Pancreas (tissue), 10 donors: ENCODE data around the gene COX19. TPM values are rescaled to one million over a fixed set of nuclear protein-coding genes. Genes with fewer than 3 reads are reported as not detected.

Experiments
- ATAC-seq, 4 donors: fragments of 200-7000 bp; cut with Tn5 transposase; one replicate each; pipeline versions ENCODE4 v1.8.0 to v1.9.1; 2020; ENCODE audit warnings: mild to moderate bottlenecking in 4 of 4, moderate library complexity in 4 of 4
- DNase-seq, 6 donors: peaks; one replicate each; pipeline ENCODE4 v3.0.0-alpha.2; 2020
- FAIRE-seq: peaks from 2 replicates; lab custom pipeline; 2012; peaks lifted over from hg19 to GRCh38; lab: Jason Lieb, UNC
- H3K27ac ChIP-seq, 4 donors: fragments of 200-600 bp; sonication (generic); 1 replicate in 3 of 4; 2 replicates in 1 of 4; pipeline versions ENCODE4 v1.5.0 to v1.8.0; 2020
- H3K27me3 ChIP-seq, 4 donors: fragments of 200-600 bp; one replicate each; pipeline ENCODE4 v1.8.0; 2021
- H3K36me3 ChIP-seq, 3 donors: fragments of 200-600 bp; sonication (generic) in 1 of 3; one replicate each; pipeline versions ENCODE4 v1.5.0 to v1.8.0; 2020 to 2021
- H3K4me1 ChIP-seq, 3 donors: fragments of 200-600 bp; one replicate each; pipeline ENCODE4 v1.8.0; 2021
- H3K4me3 ChIP-seq, 4 donors: fragments of 200-600 bp; sonication (generic) in 2 of 4; one replicate each; pipeline versions ENCODE4 v1.5.0 to v1.8.0; 2020 to 2021
- H3K9me3 ChIP-seq, 4 donors: fragments of 200-600 bp; one replicate each; pipeline ENCODE4 v1.8.0; 2021
- WGBS, 2 donors: extraction: QIAGEN DNeasy Blood & Tissue Kit; methylation state at CpG; one replicate each; pipeline ENCODE4 v1.1.7; 2013; 5-methylcytosine and 5-hydroxymethylcytosine counted together
- intact Hi-C, 3 donors: fragments of 100-400 bp; cut with DNase I; formaldehyde crosslinking; loops; one replicate each; pipeline versions ENCODE4 v1.11.1 to v1.14.2; 2022
- polyA plus RNA-seq, 2 donors: library from polyadenylated mRNA; stranded (reverse); fragments of 200-250 nt; gene quantifications; one replicate each; pipeline ENCODE4 v1.2.3, GENCODE V29; 2013
- total RNA-seq, 6 donors: library from RNA; stranded (reverse); fragmentation: NEBNext Ultra II Directional in 4 of 6; extraction: Animal tissue kit (Norgen Biotek cat#: 25700) in 4 of 6; gene quantifications; one replicate each; pipeline versions ENCODE4 v1.2.1 to v1.2.4, GENCODE V29; 2021 to 2023
- TF ChIP-seq, protein P1 (sequence below), 4 donors: fragments of 200-600 bp; sonication (generic) in 3 of 4; IDR thresholded peaks; one replicate each; pipeline versions ENCODE4 v1.5.0 to v1.8.0; 2021; ENCODE audit warnings: antibody characterized with exemption in 4 of 4
- donor health status: healthy with polysubstance abuse.
- donor health status: DM: no; HTN: no; CAD: no; lungs with moderate emphysema.
- donor health status: DM: no; HTN: no; CAD: no.
- donor health status: control.
- donor health status: control.
- donor health status: Bipolar disorder and iron deficiency.
- donor health status: DM: yes; HTN: yes; CAD: no.
- donor health status: DM: no; HTN: no; CAD: no.
- donor health status: DM: no; HTN: no; CAD: no.
- donor health status: DM: yes; HTN: yes; CAD: no.

COX19 gene
- total and polyA plus RNA-seq, 8 donors: 4.2 to 9.1 (median 6.4) TPM

DNA sequence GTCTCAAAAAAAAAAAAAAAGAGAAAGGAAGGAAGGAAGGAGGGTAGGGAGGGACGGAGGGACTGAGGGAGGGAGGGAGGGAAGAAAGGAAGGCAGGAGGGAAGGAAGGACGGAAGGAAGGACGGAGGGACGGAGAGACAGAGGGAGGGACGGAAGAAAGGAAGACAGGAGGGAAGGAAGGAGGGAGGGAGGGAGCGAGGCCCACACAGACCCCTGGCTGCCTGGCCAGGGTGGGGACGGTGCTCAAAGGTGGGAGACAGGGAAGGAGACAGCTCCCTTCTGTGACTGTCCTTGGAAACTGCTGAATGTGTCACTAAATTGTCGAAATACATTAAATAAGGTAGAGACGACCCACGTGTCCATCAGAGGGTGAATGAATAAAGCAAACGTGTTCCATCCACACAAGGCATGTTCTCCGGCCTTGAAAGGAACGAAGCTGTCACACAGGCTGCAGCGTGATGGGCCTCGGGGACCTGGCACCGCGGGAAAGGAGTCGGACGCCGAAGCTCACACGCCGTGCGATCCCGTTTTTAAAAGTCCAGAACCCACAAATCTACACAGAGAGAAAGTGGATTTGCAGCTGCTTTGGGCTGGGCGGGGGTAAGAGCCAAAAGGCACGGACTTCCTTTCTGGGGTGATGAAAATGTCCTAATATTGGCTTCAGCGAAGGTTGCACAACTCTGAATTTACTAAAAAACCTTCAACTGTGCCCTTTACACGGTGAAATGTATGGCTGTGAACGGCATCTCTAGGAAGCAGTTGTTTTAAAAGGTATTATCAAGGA lies 44.2 kb downstream of the COX19 start:
- no peak for ATAC-seq
- no peak overlapping the region for H3K27ac ChIP-seq
- no peaks in the 10 kb centered on the region for H3K9me3 ChIP-seq
- WGBS, 2 donors: 79 to 80% methylated on average over 29 of the region's 29 CpGs
- TF ChIP-seq, protein P1, sequence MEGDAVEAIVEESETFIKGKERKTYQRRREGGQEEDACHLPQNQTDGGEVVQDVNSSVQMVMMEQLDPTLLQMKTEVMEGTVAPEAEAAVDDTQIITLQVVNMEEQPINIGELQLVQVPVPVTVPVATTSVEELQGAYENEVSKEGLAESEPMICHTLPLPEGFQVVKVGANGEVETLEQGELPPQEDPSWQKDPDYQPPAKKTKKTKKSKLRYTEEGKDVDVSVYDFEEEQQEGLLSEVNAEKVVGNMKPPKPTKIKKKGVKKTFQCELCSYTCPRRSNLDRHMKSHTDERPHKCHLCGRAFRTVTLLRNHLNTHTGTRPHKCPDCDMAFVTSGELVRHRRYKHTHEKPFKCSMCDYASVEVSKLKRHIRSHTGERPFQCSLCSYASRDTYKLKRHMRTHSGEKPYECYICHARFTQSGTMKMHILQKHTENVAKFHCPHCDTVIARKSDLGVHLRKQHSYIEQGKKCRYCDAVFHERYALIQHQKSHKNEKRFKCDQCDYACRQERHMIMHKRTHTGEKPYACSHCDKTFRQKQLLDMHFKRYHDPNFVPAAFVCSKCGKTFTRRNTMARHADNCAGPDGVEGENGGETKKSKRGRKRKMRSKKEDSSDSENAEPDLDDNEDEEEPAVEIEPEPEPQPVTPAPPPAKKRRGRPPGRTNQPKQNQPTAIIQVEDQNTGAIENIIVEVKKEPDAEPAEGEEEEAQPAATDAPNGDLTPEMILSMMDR (IDR thresholded peaks at IDR 0.05): no peak
- DNase-seq: peak in 3 of 6 donors; percentile 4 to 35 (median 22)
- FAIRE-seq: no peak
- H3K4me3 ChIP-seq: no peak overlapping the region
- intact Hi-C loops: no loop called here
- no peaks in the 10 kb centered on the region for H3K4me1 ChIP-seq
- no peaks in the 10 kb centered on the region for H3K36me3 ChIP-seq
- no peaks in the 10 kb centered on the region for H3K27me3 ChIP-seq

DNA sequence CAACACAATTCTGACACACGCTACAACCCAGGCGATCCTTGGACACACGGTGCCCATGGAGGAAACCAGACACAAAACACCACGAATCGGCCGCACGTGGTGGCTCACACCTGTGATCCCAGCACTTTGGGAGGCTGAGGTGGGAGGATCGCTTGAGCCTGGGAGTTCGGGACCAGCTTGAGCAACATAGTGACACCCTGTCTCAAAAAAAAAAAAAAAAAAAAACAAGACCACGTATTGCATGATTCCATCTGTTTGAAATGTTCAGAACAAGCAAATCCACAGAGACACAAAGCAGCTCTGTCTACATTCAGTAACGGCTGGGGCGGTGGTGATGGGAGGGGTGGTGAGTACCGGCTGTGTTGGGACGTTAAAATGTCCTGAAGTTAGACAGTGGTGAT lies 46.0 kb downstream of the COX19 start:
- Histone ChIP-seq H3K4me3 (no peak overlapping the region), H3K27ac (no peak overlapping the region), H3K9me3 (no peaks in the 10 kb centered on the region), H3K36me3 (no peaks in the 10 kb centered on the region), H3K27me3 (no peaks in the 10 kb centered on the region), H3K4me1 (no peaks in the 10 kb centered on the region)
- WGBS, 2 donors: 92 to 93% methylated on average over 14 of the region's 14 CpGs
- TF ChIP-seq, protein P1 (IDR thresholded peaks at IDR 0.05): no peak
- intact Hi-C loops: no loop called here
- ATAC-seq: no peak
- no peak for FAIRE-seq
- DNase-seq: peak in 4 of 6 donors; percentile 3 to 40 (median 14)

DNA sequence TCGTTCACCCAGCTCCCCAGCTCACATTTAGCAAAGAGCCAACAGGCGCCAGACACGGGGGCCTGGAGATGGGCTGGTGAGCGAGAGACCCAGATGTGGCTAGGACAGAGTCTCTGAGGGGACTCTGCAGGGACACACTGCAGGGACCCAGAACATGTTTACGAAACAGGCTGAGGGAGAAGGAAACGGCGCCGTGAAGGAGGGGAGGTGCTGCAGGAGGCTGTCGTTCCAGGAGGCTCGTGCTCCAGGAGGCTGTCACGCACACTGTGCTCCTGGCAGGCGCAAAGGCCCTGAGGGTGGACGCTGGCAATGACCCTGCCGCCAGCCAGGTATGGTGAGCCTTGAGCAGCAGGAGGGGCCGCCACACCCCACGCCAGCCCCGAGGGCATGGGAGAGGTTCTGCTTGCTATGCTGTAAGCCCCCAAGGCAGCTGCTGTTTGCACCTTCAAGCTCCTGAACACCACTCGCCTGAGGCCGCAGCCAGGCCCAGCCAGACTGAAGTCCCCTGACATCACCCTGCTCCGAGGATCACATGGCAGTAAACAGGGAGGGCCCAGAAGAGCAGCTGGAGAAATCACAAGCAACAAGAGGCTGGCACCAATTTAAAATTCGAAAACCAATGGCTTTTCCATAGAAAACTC lies 48.2 kb downstream of the COX19 start:
- intact Hi-C loops: no loop called here
- H3K27me3 ChIP-seq: no peaks in the 10 kb centered on the region
- H3K4me1 ChIP-seq: no peaks in the 10 kb centered on the region
- DNase-seq (peak in 4 of 6 donors; percentile 6 to 65 (median 24)), ATAC-seq (no peak), FAIRE-seq (no peak)
- H3K36me3 ChIP-seq: no peaks in the 10 kb centered on the region
- TF ChIP-seq, protein P1 (IDR thresholded peaks at IDR 0.05): no peak
- no peak overlapping the region for H3K4me3 ChIP-seq
- 80 to 86% methylated on average over 21 of the region's 21 CpGs for WGBS, 2 donors
- H3K27ac ChIP-seq: no peak overlapping the region
- no peaks in the 10 kb centered on the region for H3K9me3 ChIP-seq

DNA sequence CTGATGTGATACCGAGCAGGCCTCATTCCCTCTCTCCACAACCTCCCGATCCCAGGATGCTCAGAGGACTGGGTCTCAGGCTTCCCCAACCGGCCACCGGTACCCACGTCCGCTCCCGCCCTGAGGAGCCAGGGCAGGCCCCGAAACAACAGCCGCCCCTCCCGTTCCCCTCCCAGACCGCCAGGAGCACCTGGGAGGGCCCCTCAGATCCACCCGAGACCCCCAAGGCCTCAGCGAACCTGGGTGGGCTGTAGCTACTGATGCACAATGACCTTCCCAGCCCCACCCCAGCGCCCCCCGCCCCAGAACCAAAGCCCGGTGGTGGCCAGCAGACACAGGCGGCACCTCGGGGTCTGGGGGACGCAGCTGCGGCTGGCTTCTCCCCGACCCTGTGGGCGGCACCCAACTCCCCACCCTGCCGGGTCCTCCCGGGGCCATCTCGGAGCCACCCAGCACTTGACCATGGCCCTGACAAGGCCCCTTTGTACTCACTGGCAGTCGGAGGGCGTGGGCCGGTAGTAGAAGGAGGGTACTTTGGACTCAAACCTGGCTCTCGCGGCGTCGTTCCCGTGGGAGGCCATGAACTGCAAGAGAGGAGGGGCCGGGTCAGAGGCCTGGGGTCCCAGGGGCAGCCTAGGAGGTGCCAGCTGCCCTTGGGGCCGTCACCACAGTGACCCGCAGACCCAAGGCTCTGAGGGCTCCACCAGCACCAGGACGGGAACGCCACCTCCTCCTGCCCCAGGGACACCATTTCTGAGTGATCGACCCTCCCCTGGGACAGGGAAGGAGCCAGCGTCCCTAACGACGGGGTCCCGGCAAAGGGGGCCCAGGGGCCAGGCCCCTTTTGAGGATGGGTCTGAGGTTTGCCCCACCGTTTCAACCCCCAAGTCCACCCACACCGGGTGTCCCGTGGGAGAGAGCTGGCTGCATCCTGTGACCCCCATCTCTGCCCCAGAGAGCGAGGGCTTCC lies 49.0 kb downstream of the COX19 start:
- FAIRE-seq (no peak), ATAC-seq (peak in 1 of 4 donors; percentile 41), DNase-seq (peak in 4 of 6 donors; percentile 12 to 71 (median 36))
- Histone ChIP-seq H3K27me3 (no peaks in the 10 kb centered on the region), H3K36me3 (no peaks in the 10 kb centered on the region), H3K4me3 (no peak overlapping the region), H3K27ac (no peak overlapping the region), H3K4me1 (no peaks in the 10 kb centered on the region), H3K9me3 (no peaks in the 10 kb centered on the region)
- WGBS, 2 donors: 80 to 84% methylated on average over 38 to 47 of the region's 47 CpGs
- intact Hi-C loops: no loop called here
- TF ChIP-seq, protein P1 (IDR thresholded peaks at IDR 0.05): no peak
